ENCODE results near the gene LPO. TPM values are rescaled to one million over a fixed set of nuclear protein-coding genes. Genes with fewer than 3 reads are reported as not detected.

Gene LPO
- total RNA-seq, 1 donor from 2014 or later: not detected

DNA sequence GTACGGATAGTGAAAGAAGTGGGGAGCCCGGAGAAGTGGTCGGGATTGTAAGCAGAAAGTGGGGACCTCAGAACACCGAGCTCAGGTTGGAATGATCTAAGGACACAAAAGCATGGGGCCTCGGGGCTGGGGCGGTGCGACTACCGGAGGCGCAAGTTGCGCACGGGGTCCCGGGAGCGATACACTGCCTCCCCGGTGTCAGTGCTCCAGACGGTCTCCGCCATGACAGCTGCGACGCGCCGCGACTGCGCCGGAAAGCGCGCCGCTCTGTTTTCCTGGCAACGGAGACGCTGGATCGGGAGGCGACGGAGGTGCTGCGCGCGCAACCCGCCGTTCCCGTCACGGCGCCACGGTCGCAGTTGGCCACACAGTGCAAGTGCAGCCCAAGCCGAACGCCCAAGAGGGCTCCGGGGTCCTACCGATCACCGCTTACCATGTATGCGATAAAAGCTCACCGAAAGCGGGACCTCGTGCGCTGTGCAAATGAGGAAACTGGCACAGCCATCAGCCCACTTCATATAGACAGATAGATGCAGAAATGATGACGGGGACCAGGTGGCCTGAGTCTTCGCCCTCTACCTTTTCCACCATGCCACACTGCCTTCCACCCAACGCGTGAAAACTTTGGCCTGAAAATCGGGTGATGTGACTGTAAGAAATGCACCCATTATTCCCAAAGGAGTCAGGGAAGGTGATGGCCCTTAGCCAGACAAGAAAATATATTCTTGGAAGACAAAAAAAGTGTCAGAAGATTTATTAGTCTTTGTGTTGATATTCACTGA, 19.2 kb upstream of the LPO start, which contains the start of gene MKS1:
Gene MKS1, minus strand, starts transcription at position 249 of the 782 bp plus-strand sequence. Its CDS starts 25 bp downstream, at position 224.
- intact Hi-C loops (cut with DNase I): no loop called here
- Histone ChIP-seq H3K36me3 (peaks cover 13% of the 10 kb centered on the region), H3K4me3 (peak within 1 kb of the TSS; percentile 80), H3K27me3 (no peaks in the 10 kb centered on the region), H3K9me3 (no peaks in the 10 kb centered on the region), H3K27ac (peak within 1 kb of the TSS; percentile 87), H3K4me1 (peaks cover 9% of the 10 kb centered on the region)
- peak; percentile 99 for ATAC-seq
- peak; percentile 98 for DNase-seq
- TF ChIP-seq, protein P1, sequence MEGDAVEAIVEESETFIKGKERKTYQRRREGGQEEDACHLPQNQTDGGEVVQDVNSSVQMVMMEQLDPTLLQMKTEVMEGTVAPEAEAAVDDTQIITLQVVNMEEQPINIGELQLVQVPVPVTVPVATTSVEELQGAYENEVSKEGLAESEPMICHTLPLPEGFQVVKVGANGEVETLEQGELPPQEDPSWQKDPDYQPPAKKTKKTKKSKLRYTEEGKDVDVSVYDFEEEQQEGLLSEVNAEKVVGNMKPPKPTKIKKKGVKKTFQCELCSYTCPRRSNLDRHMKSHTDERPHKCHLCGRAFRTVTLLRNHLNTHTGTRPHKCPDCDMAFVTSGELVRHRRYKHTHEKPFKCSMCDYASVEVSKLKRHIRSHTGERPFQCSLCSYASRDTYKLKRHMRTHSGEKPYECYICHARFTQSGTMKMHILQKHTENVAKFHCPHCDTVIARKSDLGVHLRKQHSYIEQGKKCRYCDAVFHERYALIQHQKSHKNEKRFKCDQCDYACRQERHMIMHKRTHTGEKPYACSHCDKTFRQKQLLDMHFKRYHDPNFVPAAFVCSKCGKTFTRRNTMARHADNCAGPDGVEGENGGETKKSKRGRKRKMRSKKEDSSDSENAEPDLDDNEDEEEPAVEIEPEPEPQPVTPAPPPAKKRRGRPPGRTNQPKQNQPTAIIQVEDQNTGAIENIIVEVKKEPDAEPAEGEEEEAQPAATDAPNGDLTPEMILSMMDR (IDR thresholded peaks at IDR 0.05): peak; percentile 83

DNA sequence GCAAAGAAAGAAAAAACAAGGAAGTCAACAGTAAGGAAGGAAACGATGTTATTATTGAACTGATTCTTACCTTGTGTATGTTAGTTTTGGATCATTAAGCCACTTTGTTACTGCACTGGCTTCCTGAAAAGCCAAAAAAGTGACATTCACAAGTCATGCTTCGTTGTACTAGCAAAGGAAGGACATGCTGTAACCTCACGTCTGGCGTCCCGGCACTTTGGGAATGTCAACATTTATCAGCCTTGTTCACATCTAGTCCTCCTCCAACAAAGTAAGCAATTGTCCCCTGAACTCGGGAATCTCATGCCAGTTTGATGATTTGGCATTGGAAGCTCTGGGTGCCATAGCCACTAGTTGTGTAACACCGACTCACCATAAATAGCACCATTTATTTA, 18.6 kb upstream of the LPO start:
- intact Hi-C loops (cut with DNase I): no loop called here
- no peaks in the 10 kb centered on the region for H3K9me3 ChIP-seq
- DNase-seq: no peak
- peaks cover 7% of the 10 kb centered on the region for H3K36me3 ChIP-seq
- no peaks in the 10 kb centered on the region for H3K27me3 ChIP-seq
- peak overlapping the region; percentile 80 for H3K4me3 ChIP-seq
- TF ChIP-seq, protein P1 (IDR thresholded peaks at IDR 0.05): no peak
- H3K4me1 ChIP-seq: peaks cover 9% of the 10 kb centered on the region
- ATAC-seq: no peak
- peak overlapping the region; percentile 87 for H3K27ac ChIP-seq

DNA sequence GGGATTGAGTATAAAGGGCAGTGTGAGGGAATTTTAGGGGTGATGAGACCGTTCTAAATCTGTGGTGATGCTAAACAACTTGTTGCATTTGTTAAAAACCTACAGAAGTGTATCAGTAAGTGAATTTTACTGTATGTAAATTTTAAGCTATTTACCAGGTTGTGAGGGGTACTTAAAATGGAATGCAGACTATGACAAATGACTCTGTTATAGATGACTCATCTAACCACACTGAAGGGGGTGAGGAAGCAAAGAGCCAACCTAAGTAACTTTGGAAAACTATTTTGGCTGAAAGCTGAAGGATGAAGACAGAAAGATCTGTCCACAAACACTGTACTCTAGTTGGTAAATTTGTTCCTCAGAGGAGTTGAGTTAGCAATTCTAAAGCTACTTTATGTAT, 14.1 kb upstream of the LPO start:
- ATAC-seq: no peak
- H3K9me3 ChIP-seq: no peaks in the 10 kb centered on the region
- DNase-seq: no peak
- intact Hi-C loops (cut with DNase I): no loop called here
- peaks cover 8% of the 10 kb centered on the region for H3K4me1 ChIP-seq
- no peak overlapping the region for H3K27ac ChIP-seq
- no peaks in the 10 kb centered on the region for H3K27me3 ChIP-seq
- TF ChIP-seq, protein P1 (IDR thresholded peaks at IDR 0.05): no peak
- H3K4me3 ChIP-seq: no peak overlapping the region
- no peaks in the 10 kb centered on the region for H3K36me3 ChIP-seq

DNA sequence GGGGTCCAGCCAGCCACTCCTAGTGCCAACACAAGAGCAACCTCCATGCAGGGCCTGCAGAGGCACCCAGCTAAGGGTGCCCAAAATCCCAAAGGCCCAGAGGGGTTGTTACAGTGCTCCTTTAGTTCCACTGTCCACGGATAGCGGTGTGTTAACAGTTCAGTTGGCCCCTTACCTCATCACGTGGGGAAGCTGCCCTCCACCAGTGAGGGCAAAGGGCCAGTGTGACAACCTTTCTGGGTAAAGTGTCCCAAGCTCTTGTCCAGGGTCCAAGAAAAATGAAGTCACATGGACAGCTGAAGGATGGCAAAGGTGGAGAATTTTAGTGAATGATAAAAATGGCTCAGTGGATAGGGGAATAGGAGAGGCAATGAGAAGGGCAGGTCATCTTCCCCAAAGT, 10.7 kb upstream of the LPO start:
- Histone ChIP-seq H3K36me3 (no peaks in the 10 kb centered on the region), H3K9me3 (no peaks in the 10 kb centered on the region), H3K27ac (no peak overlapping the region), H3K4me1 (peaks cover 4% of the 10 kb centered on the region), H3K4me3 (no peak overlapping the region), H3K27me3 (peaks cover 5% of the 10 kb centered on the region)
- ATAC-seq: no peak
- TF ChIP-seq, protein P1 (IDR thresholded peaks at IDR 0.05): no peak
- intact Hi-C loops (cut with DNase I): no loop called here
- DNase-seq: no peak

DNA sequence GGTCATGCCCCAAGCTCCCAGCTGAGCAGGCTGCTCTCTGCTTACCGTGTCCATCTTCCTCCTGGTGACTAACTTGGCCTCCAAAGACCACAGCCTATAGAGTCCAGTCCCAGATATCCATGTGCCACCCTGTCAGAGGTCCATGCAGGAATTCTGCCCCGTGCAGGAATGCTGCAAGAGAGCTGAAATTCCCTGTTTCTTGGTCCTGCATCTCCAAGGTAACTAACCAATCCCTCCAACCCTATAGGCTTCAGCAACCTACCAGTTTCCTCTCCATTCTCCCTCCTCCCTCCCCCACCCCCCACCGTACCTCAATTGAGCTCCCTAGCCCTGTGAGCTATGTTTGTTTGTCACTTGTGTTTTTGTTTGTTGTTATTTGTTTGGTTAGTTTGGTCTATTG, 9.7 kb upstream of the LPO start:
- Histone ChIP-seq H3K27ac (no peak overlapping the region), H3K27me3 (peaks cover 5% of the 10 kb centered on the region), H3K36me3 (no peaks in the 10 kb centered on the region), H3K4me3 (no peak overlapping the region), H3K4me1 (peaks cover 4% of the 10 kb centered on the region), H3K9me3 (no peaks in the 10 kb centered on the region)
- no peak for ATAC-seq
- intact Hi-C loops (cut with DNase I): no loop called here
- TF ChIP-seq, protein P1 (IDR thresholded peaks at IDR 0.05): no peak
- no peak for DNase-seq

Data from upper lobe of right lung (tissue), 1 donor.